ENCODE measurements around the gene CACNA1C. TPM values are rescaled to one million over a fixed set of nuclear protein-coding genes. Genes with fewer than 3 reads are reported as not detected.

Gene CACNA1C
- total RNA-seq, 1 donor from 2014 or later, result 1.3 TPM

DNA sequence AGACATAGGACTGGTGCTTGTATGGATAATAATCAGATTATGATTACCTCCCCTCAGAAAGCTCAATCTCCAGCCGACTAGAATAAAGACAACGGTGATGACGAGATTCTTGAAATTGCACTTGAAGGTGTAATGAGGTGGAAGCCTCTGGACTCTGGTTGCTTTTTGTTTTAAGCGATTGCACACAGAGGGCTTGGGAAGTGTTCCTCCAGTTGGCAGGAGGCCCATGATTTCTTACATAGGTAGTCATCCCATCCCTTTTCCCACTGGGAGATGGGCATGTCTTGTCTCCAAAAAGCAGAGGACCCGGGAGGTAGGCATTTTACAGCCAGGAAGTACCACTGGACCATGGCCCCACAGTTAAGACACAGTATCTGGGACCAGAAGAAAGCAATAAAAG is 576.3 kb downstream of the CACNA1C start:
- DNase-seq (ENCODE audit: low read depth), result no peak
- Histone ChIP-seq H3K4me3 (ENCODE audit: low read depth, low read length) (no peak overlapping the region), H3K36me3 (ENCODE audit: control insufficient read depth, insufficient read depth, low read length) (no peaks in the 10 kb centered on the region), H3K27me3 (ENCODE audit: control insufficient read depth, insufficient read depth, low read length) (peaks cover 4% of the 10 kb centered on the region)
- TF ChIP-seq, protein P1, sequence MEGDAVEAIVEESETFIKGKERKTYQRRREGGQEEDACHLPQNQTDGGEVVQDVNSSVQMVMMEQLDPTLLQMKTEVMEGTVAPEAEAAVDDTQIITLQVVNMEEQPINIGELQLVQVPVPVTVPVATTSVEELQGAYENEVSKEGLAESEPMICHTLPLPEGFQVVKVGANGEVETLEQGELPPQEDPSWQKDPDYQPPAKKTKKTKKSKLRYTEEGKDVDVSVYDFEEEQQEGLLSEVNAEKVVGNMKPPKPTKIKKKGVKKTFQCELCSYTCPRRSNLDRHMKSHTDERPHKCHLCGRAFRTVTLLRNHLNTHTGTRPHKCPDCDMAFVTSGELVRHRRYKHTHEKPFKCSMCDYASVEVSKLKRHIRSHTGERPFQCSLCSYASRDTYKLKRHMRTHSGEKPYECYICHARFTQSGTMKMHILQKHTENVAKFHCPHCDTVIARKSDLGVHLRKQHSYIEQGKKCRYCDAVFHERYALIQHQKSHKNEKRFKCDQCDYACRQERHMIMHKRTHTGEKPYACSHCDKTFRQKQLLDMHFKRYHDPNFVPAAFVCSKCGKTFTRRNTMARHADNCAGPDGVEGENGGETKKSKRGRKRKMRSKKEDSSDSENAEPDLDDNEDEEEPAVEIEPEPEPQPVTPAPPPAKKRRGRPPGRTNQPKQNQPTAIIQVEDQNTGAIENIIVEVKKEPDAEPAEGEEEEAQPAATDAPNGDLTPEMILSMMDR (IDR thresholded peaks at IDR 0.05; ENCODE audit: insufficient read depth, low read length, poor library complexity, severe bottlenecking), result no peak

DNA sequence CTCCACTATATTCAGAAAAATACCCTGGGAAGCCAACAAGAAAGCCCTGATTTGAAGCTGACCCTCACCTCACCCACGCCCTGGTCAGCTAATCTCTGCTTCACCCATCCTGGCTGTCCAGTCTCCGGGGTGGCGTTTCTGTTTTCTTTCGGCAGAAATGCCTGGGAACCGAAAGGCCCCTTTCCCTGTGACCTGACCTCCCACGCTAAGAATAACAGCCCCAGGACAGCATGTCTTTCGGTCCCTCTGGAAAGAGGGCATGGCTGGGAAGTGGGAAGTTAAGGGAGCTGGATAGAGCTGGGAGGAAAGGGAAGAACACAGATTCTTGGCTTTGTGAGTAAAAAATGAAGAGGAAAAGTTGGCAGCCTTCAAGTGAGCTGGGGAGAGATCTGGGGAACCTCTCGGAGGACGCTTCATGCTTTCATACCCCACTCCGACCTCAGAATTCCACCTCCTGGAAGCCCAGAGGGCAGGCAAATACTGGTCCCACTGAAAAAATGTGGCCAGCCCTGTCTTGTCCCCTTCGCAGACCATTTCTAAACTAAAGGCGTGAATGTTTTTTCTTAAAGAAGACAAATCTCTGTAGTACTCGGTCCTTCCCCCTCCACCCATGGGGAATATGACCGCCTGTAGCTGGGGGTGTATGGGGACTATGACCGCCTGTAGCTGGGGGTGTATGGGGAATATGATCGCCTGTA is 579.0 kb downstream of the CACNA1C start:
- TF ChIP-seq, protein P1 (IDR thresholded peaks at IDR 0.05; ENCODE audit: insufficient read depth, low read length, poor library complexity, severe bottlenecking), result no peak
- no peak overlapping the region for H3K4me3 ChIP-seq (ENCODE audit: low read depth, low read length)
- H3K36me3 ChIP-seq (ENCODE audit: control insufficient read depth, insufficient read depth, low read length), result no peaks in the 10 kb centered on the region
- no peak for DNase-seq (ENCODE audit: low read depth)
- peaks cover 4% of the 10 kb centered on the region for H3K27me3 ChIP-seq (ENCODE audit: control insufficient read depth, insufficient read depth, low read length)

DNA sequence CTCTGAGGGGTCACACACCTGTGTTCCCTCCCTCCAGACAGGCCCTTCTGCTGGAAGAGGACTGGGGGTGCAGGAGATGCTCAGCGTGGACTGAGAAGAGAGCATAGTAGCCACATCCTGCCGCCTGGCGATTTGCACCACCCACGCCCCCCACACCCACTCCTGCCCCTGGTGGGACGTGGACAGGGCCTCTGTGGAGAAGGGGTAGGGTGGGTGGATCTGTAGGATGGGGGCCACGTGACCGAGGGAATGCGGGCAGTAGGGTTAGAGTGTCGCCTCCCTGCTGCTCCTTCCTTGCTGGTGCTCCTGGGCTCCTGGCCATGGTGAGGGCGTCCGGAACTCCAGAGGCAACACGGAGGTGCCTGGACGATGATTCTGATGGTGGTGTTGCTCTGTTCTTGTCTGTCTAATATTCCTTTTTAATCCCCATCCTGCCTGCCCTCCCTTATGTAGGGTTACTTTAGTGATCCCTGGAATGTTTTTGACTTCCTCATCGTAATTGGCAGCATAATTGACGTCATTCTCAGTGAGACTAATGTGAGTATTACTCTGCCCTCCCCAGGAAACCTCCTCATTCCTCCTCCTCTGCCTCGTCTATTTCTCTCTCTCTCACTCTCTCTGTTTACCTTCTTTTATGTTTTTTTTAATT is 580.5 kb downstream of the CACNA1C start:
- Histone ChIP-seq H3K36me3 (ENCODE audit: control insufficient read depth, insufficient read depth, low read length) (no peaks in the 10 kb centered on the region), H3K27me3 (ENCODE audit: control insufficient read depth, insufficient read depth, low read length) (peaks cover 2% of the 10 kb centered on the region), H3K4me3 (ENCODE audit: low read depth, low read length) (no peak overlapping the region)
- TF ChIP-seq, protein P1 (IDR thresholded peaks at IDR 0.05; ENCODE audit: insufficient read depth, low read length, poor library complexity, severe bottlenecking), result no peak
- DNase-seq (ENCODE audit: low read depth), result no peak

DNA sequence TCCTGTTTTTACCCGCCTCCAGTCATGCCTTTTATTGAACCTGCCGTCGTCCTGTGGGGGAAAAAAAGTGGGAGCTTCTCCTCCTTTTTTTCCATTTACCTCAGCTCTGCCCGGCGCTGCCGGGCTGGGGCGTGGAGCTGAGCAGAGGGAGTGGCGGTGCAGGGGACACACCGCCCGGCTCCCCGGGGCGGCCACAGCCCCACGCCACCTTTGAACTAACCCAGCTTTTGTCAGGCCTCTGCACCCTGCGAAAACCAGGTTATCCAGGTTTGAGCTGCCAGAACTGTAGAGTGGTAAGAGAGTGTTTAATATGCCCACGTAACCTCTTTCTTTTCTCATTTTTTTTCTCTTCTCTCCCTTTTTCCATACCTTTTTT is 581.0 kb downstream of the CACNA1C start:
- peaks cover 2% of the 10 kb centered on the region for H3K27me3 ChIP-seq (ENCODE audit: control insufficient read depth, insufficient read depth, low read length)
- H3K36me3 ChIP-seq (ENCODE audit: control insufficient read depth, insufficient read depth, low read length), result no peaks in the 10 kb centered on the region
- no peak for DNase-seq (ENCODE audit: low read depth)
- no peak overlapping the region for H3K4me3 ChIP-seq (ENCODE audit: low read depth, low read length)
- TF ChIP-seq, protein P1 (IDR thresholded peaks at IDR 0.05; ENCODE audit: insufficient read depth, low read length, poor library complexity, severe bottlenecking), result no peak

DNA sequence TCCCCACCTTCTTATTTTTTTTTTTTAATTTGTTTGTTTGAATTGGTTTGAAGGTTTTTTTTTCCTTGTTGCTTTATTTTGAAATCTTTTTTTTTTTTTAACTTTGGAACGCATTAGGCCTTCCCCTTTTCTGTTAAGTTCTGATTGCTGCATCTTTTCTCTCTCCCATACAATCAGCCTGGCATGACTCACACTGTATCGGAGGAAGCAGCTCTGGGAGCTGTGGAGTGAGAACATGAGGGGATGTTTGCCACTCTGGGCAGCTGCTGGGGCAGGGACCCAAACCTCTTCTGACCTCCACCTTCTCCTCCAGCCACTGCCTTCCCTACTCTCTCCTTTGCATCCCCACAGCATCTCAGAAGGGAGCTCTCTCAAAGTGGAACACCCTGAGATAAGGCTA is 581.7 kb downstream of the CACNA1C start:
- no peaks in the 10 kb centered on the region for H3K36me3 ChIP-seq (ENCODE audit: control insufficient read depth, insufficient read depth, low read length)
- peaks cover 2% of the 10 kb centered on the region for H3K27me3 ChIP-seq (ENCODE audit: control insufficient read depth, insufficient read depth, low read length)
- TF ChIP-seq, protein P1 (IDR thresholded peaks at IDR 0.05; ENCODE audit: insufficient read depth, low read length, poor library complexity, severe bottlenecking), result no peak
- no peak overlapping the region for H3K4me3 ChIP-seq (ENCODE audit: low read depth, low read length)
- DNase-seq (ENCODE audit: low read depth), result no peak

Data from kidney epithelial cell (primary cell).